HG03060 (cell line): Measurements from ENCODE around the gene SLC8A2.
"Not testable (repeated sequence)": the region's sequence is repeated elsewhere in the genome, so short reads cannot be mapped to it uniquely, and the experiment has no call there.

Source experiments
- ATAC-seq: cut with Tn5 transposase; IDR thresholded peaks from one replicate; pipeline ENCODE4 v1.9.1; 2021; ENCODE audit warnings: low read depth, moderate number of reproducible peaks; ENCODE audit not compliant: unreplicated experiment

SLC8A2 gene

GRCh38 chr19:47417107-47417745 lies 54.5 kb downstream of the SLC8A2 start:
- no peak for ATAC-seq

- ATAC-seq, result no peak
Observed at GRCh38 chr19:47416643-47416985, 55.1 kb downstream of the SLC8A2 start.

GRCh38 chr19:47415953-47416642 lies 55.6 kb downstream of the SLC8A2 start:
- ATAC-seq, result no peak

- ATAC-seq, result no peak
Observed at GRCh38 chr19:47414469-47414868, 57.2 kb downstream of the SLC8A2 start.

DNA sequence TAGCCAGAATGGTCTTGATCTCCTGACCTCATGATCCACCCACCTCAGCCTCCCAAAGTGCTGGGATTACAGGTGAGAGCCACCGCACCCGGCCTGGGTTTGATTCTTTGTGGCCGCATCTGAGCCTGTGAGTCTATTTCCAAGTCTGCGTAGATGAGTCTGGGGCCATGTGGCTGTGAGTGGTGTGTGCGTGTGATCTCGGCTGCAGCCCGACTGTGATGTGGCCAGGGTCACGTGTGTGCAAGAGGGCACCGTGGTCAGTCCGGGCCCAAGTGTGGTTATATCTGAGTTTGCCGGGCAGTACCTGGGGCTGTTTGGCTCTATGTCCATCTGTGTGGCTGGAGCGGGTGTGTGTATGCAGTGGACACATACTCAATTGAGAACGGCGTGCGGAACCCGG lies 57.8 kb downstream of the SLC8A2 start:
- no peak for ATAC-seq

GRCh38 chr19:47411696-47412095 lies 60.0 kb downstream of the SLC8A2 start:
- ATAC-seq, result not testable (repeated sequence)

GRCh38 chr19:47411101-47411500 lies 60.6 kb downstream of the SLC8A2 start:
- no peak for ATAC-seq

GRCh38 chr19:47408156-47408938 lies 63.3 kb downstream of the SLC8A2 start:
- ATAC-seq, result no peak

- ATAC-seq, result no peak
Observed at GRCh38 chr19:47407417-47407774, 64.3 kb downstream of the SLC8A2 start.

- ATAC-seq, result no peak
Observed at GRCh38 chr19:47406711-47407416, 64.8 kb downstream of the SLC8A2 start.

DNA sequence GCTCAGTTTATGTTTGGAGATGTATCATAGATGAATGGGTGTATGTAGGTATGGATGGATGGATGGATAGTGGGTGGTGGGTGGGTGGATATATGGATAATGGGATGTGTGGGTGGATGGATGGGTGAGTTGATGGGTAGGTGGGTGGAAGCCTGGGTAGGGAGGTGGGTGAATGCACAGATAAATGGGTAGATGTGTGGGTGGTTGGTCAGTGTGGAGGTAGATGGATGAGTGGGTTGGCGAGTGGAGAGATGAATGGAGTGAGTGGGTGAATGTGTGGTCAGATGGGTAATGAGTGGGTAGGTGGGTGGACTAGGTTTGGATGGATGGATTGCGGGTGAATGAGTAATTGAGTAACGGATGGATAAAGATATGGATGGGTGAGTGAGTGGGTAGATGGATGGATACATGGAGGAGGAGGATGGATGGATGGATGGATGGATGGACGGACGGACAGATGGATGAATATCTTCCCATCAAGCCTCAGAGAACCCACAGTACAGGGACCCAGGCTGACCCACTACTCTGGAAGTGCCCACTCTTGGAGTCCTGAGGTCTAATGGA lies 65.8 kb downstream of the SLC8A2 start:
- no peak for ATAC-seq

DNA sequence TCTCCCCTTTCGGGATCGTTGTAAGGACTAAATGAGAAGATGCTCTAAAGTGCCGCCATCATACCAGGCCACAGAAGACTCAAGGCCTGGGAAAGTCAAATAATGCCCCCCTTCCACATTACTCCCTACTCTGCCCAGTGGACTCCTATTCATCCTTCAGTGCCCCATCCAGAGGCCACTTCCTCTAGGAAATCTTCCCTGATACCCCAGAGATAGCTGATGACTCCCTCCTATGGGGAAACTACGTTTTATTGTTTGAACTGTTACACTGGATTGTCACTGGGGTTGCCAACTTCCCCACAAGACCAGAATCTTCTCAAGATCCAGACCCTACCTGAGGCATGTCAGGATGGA lies 66.5 kb downstream of the SLC8A2 start:
- no peak for ATAC-seq

GRCh38 chr19:47404334-47405196 lies 67.1 kb downstream of the SLC8A2 start:
- ATAC-seq, result no peak

GRCh38 chr19:47402504-47402903 lies 69.2 kb downstream of the SLC8A2 start:
- ATAC-seq, result no peak

DNA sequence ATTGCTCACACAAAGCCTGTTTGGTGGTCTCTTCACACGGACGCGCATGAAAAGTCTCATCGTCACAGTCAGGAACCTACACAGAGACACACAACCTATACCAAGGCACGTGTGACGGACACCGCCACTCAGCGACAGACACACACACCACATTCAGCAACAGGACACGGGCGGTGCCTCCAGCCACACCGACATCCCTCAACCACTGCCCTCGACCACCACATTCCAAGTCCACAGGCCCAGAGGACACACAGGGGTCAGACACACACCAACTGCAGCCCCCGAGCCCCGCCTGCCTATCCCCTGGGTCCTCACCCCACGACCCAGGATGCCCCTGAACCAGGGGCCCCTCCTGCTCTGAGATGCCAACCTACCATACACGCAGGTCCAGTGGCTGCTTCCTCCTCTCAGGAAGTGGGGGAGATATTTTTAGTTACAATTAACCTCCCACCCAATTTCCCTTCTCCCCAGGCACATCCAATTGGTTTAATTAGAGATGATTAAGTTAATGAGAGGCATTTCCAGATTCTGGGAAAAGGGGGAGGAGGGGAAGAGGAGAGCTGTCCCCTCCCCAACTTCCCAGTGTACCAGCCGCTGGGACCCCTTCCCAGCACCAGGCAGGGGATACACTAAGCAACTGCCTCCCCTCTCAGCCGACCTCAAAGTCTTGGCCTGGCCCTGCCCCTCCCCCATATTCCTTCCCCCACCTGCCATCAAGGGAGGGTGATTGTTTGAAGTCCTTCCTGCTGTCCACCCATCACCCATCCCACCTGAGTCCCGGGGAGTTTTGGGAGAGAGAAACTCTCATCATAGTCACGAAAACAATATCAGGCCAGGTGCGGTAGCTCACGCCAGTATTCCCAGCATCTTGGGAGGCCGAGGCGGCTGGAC lies 72.7 kb downstream of the SLC8A2 start:
- ATAC-seq, result no peak

- ATAC-seq, result no peak
Observed at GRCh38 chr19:47391510-47392223, 80.0 kb downstream of the SLC8A2 start.

- no peak for ATAC-seq
Observed at GRCh38 chr19:47390533-47391488, 80.9 kb downstream of the SLC8A2 start.
